HepG2 (cell line): ENCODE measurements around the gene APRT. TPM values are rescaled to one million over a fixed set of nuclear protein-coding genes. Genes with fewer than 3 reads are reported as not detected.
A peak's percentile ranks its signal among the peaks of the same experiment; 100 is the strongest.

ENCODE experiments used
- AGO2 ChIP-seq: fragments of 200-400 bp; formaldehyde crosslinking; optimal IDR thresholded peaks from 2 replicates; pipeline ENCODE3; 2017; ENCODE audit warnings: mild to moderate bottlenecking, low read depth, low read length, moderate library complexity
- CCAR2 ChIP-seq: fragments of 200-400 bp; formaldehyde crosslinking; optimal IDR thresholded peaks from 2 replicates; pipeline ENCODE3; 2018; ENCODE audit warnings: low read depth, mild to moderate bottlenecking, low read length, moderate library complexity
- FIP1L1 ChIP-seq: fragments of 200-400 bp; formaldehyde crosslinking; IDR thresholded peaks from 2 replicates; pipeline ENCODE4 v1.6.1; 2018; ENCODE audit warnings: low read depth, mild to moderate bottlenecking, low read length, moderate library complexity, borderline replicate concordance; ENCODE audit not compliant: insufficient read depth
- FOXP4 ChIP-seq: sonication (generic); formaldehyde crosslinking; IDR thresholded peaks from 2 replicates; pipeline ENCODE4 v1.4.0; 2020; ENCODE audit warnings: missing genetic modification reagents
- LBX2 ChIP-seq: sonication (generic); formaldehyde crosslinking; IDR thresholded peaks from 2 replicates; pipeline ENCODE4 v1.5.0; 2020; ENCODE audit warnings: missing genetic modification reagents, mild to moderate bottlenecking, borderline replicate concordance
- MTF1 ChIP-seq: sonication (generic); formaldehyde crosslinking; IDR thresholded peaks from 2 replicates; pipeline ENCODE4 v1.5.0; 2020; ENCODE audit warnings: missing genetic modification reagents
- RCOR2 ChIP-seq: IDR thresholded peaks from 2 replicates; pipeline ENCODE4 v1.6.1; 2016; ENCODE audit warnings: missing biosample characterization, missing genetic modification reagents
- STAT6 ChIP-seq: sonication (generic); formaldehyde crosslinking; IDR thresholded peaks from 2 replicates; pipeline ENCODE4 v1.4.0; 2020; ENCODE audit warnings: missing genetic modification reagents, mild to moderate bottlenecking, borderline replicate concordance
- TAF1 ChIP-seq: sonication (generic); formaldehyde crosslinking; IDR thresholded peaks from 2 replicates; pipeline ENCODE4 v1.4.0; 2020; ENCODE audit warnings: missing genetic modification reagents
- TEF ChIP-seq: sonication (generic); formaldehyde crosslinking; IDR thresholded peaks from 2 replicates; pipeline ENCODE4 v1.5.0; 2020; ENCODE audit warnings: missing genetic modification reagents
- ZBTB33 ChIP-seq: sonication (generic); formaldehyde crosslinking; IDR thresholded peaks from 2 replicates; pipeline ENCODE4 v1.4.0; 2020; ENCODE audit warnings: missing genetic modification reagents
- ZC3H4 ChIP-seq: sonication (generic); formaldehyde crosslinking; IDR thresholded peaks from 2 replicates; pipeline ENCODE4 v1.4.0; 2020; ENCODE audit warnings: missing genetic modification reagents, borderline replicate concordance
- ZKSCAN1 ChIP-seq: fragments of 150-350 bp; IDR thresholded peaks from 2 replicates; pipeline ENCODE4 v1.6.1; 2014; ENCODE audit warnings: low read length
- ZNF430 ChIP-seq: sonication (generic); formaldehyde crosslinking; IDR thresholded peaks from 2 replicates; pipeline ENCODE4 v1.9.0; 2021; ENCODE audit warnings: mild to moderate bottlenecking, missing genetic modification reagents
- ZNF670 ChIP-seq: sonication (generic); formaldehyde crosslinking; IDR thresholded peaks from 2 replicates; pipeline ENCODE4 v1.8.0; 2022; ENCODE audit warnings: mild to moderate bottlenecking, missing genetic modification reagents, borderline replicate concordance
- ZNF710 ChIP-seq: sonication (generic); formaldehyde crosslinking; IDR thresholded peaks from 2 replicates; pipeline ENCODE4 v1.5.0; 2020; ENCODE audit warnings: mild to moderate bottlenecking, missing genetic modification reagents, borderline replicate concordance
- ZNF720 ChIP-seq: sonication (generic); formaldehyde crosslinking; IDR thresholded peaks from 2 replicates; pipeline ENCODE4 v1.4.0; 2020; ENCODE audit warnings: missing genetic modification reagents
- polyA plus RNA-seq, 8 experiments: library from polyadenylated mRNA; depleted of rRNA in 3 of 8; stranded (reverse) in 7 of 8; unstranded in 1 of 8; fragments of >200 nt; fragmentation: Illumina TruSeq in 4 of 8; extraction: Trizol in 4 of 8; gene quantifications; 2 replicates each; pipeline versions ENCODE4 v1.2.1 to v1.2.3, GENCODE V29; 2011 to 2016; ENCODE audit warnings: low read depth in 4 of 8, missing spikeins in 1 of 8, mixed read lengths in 1 of 8; ENCODE audit not compliant: insufficient read depth in 1 of 8
- total RNA-seq, 5 experiments: library from RNA; depleted of rRNA; stranded (reverse); fragments of >200 nt; fragmentation: Illumina TruSeq; extraction: Trizol; gene quantifications; 2 replicates each; pipeline ENCODE4 v1.2.3, GENCODE V29; 2016; ENCODE audit warnings: low read depth in 1 of 5

The APRT gene
- total and polyA plus RNA-seq, 2 of the 13 experiments (the other 11 are each of a cell fraction or from before 2014, with no cell fraction given), result 155 to 242 TPM

- no peak for TF ChIP-seq ZNF720
- TF ChIP-seq ZNF710 (CRISPR knock-in tag), result no peak
- no peak for TF ChIP-seq LBX2 (CRISPR knock-in tag)
- no peak for TF ChIP-seq ZNF430 (CRISPR knock-in tag)
- TF ChIP-seq RCOR2 (CRISPR knock-in tag), result no peak
- TF ChIP-seq TAF1, result no peak
- TF ChIP-seq ZKSCAN1, result no peak
- no peak for TF ChIP-seq FIP1L1
- peak; percentile 48 for TF ChIP-seq AGO2
- no peak for TF ChIP-seq MTF1
- TF ChIP-seq FOXP4, result no peak
- no peak for TF ChIP-seq ZBTB33 (CRISPR knock-in tag)
- TF ChIP-seq ZC3H4 (CRISPR knock-in tag), result no peak
- TF ChIP-seq ZNF670 (CRISPR knock-in tag), result no peak
- TF ChIP-seq STAT6 (CRISPR knock-in tag), result no peak
- no peak for TF ChIP-seq TEF
- no peak for TF ChIP-seq CCAR2
Observed at GRCh38 chr16:88774544-88775393, 37.0 kb downstream of the APRT start (continued).
